Suprapubic skin (tissue), 4 donors: ENCODE data around the gene XIRP1.

ENCODE experiments used
- CTCF ChIP-seq, 2 donors: fragments of 200-600 bp in 1 of 2; fragments of 450-650 bp in 1 of 2; sonication (generic) in 1 of 2; IDR thresholded peaks; one replicate each; pipeline ENCODE4 v1.5.1; 2016 to 2019; ENCODE audit warnings: antibody characterized with exemption in 2 of 2, mild to moderate bottlenecking in 1 of 2, moderate library complexity in 1 of 2
- EP300 ChIP-seq: sonication (generic); formaldehyde crosslinking; IDR thresholded peaks from one replicate; pipeline ENCODE4 v1.6.1; 2017; ENCODE audit warnings: antibody characterized with exemption
- POLR2AphosphoS5 ChIP-seq, 3 donors: sonication (generic); formaldehyde crosslinking; IDR thresholded peaks; one replicate each; pipeline ENCODE4 v1.6.1; 2017; ENCODE audit warnings: antibody characterized with exemption in 3 of 3

- TF ChIP-seq CTCF (IDR thresholded peaks at IDR 0.05), result no peak
- no peak for TF ChIP-seq EP300
- no peak for TF ChIP-seq POLR2AphosphoS5 (IDR thresholded peaks at IDR 0.05)
These were observed 17.7 kb upstream of the XIRP1 start for GRCh38 chr3:39210078-39210477.
